Measurements from ENCODE around the gene MAGEH1.

Gene MAGEH1

GRCh38 chrX:55480390-55481062 is 28.6 kb downstream of the MAGEH1 start:
- Mint-ChIP-seq H3K27me3 (ENCODE audit: low read depth) (no peaks in the 10 kb centered on the region), H3K9me3 (no peaks in the 10 kb centered on the region), H3K4me3 (no peak overlapping the region), H3K27ac (no peak overlapping the region), H3K36me3 (ENCODE audit: low read depth) (no peaks in the 10 kb centered on the region), H3K4me1 (ENCODE audit: low read depth) (no peaks in the 10 kb centered on the region)
- DNase-seq (ENCODE audit: low spot score) = no peak

DNA sequence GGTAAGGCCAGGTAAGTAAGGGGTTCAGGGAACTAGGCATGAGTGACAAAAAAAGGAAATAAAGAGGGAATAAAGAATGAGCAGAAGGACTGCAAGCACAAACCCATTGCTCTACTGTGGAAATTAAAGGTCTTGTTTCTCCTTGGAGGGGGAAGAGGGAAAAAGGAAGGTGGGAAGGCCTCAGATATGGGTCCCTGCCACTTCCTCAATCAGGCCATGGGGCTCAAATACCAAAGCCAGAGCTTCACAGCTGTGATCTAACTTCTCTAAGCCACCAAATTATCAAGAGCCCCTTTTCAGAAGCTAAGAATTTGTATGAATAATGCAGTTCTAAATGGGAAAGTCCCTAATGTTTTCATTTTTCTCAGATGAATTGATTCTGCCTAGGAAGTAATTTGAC is 33.0 kb downstream of the MAGEH1 start:
- Mint-ChIP-seq H3K36me3 (ENCODE audit: low read depth) (no peaks in the 10 kb centered on the region), H3K27ac (no peak overlapping the region), H3K4me3 (no peak overlapping the region), H3K27me3 (ENCODE audit: low read depth) (no peaks in the 10 kb centered on the region), H3K9me3 (no peaks in the 10 kb centered on the region), H3K4me1 (ENCODE audit: low read depth) (peaks cover 8% of the 10 kb centered on the region)
- no peak for DNase-seq (ENCODE audit: low spot score)

DNA sequence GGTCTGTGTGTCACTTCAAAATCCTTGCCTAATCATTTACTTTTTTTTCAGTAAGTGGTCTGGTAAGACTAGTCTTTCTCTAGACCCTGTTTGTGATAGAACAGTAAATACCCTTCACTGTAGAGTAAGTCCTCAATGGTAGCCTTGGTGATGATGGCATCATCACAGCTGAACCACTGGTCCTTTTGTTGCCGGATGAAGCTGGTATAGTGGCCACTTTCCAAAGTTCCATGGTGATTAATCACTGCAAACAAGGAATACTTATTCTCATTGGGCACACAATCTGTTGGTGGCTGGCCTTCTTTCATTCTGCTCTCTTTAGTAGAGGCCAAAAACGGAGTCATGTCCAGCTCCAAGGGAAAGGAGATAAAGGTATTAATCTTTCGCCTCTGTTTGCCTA is 34.8 kb downstream of the MAGEH1 start:
- DNase-seq (ENCODE audit: low spot score) = no peak
- Mint-ChIP-seq H3K4me1 (ENCODE audit: low read depth) (peaks cover 8% of the 10 kb centered on the region), H3K9me3 (no peaks in the 10 kb centered on the region), H3K27me3 (ENCODE audit: low read depth) (no peaks in the 10 kb centered on the region), H3K4me3 (no peak overlapping the region), H3K36me3 (ENCODE audit: low read depth) (no peaks in the 10 kb centered on the region), H3K27ac (no peak overlapping the region)

DNA sequence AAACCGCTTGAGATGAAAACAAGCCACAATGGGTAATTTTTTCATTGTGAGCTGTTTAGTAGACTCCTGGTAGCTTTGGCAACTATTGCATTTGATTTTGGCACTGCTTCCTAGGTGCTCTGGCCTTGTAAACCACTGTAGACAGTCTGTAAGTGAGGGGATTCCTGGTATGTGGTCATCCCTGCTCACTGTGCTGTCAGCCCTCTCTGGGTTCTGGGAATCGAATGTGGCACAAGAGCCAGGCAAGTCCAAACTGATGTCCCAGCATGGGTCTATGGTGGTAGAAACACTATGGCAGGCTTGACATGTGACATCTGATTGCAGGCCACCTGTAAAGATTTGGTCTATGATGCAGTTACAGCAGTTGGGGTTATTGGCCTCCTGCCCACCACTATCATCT is 35.2 kb downstream of the MAGEH1 start:
- Mint-ChIP-seq H3K27me3 (ENCODE audit: low read depth) (no peaks in the 10 kb centered on the region), H3K9me3 (no peaks in the 10 kb centered on the region), H3K27ac (no peak overlapping the region), H3K36me3 (ENCODE audit: low read depth) (no peaks in the 10 kb centered on the region), H3K4me3 (peak overlapping the region; percentile 77), H3K4me1 (ENCODE audit: low read depth) (peaks cover 8% of the 10 kb centered on the region)
- DNase-seq (ENCODE audit: low spot score) = no peak

GRCh38 chrX:55488006-55488592 is 36.2 kb downstream of the MAGEH1 start:
- H3K4me3 Mint-ChIP-seq = peak overlapping the region; percentile 77
- DNase-seq (ENCODE audit: low spot score) = peak; percentile 4
- no peaks in the 10 kb centered on the region for H3K36me3 Mint-ChIP-seq (ENCODE audit: low read depth)
- no peaks in the 10 kb centered on the region for H3K27me3 Mint-ChIP-seq (ENCODE audit: low read depth)
- H3K4me1 Mint-ChIP-seq (ENCODE audit: low read depth) = peaks cover 8% of the 10 kb centered on the region
- peak overlapping the region; percentile 85 for H3K27ac Mint-ChIP-seq
- H3K9me3 Mint-ChIP-seq = no peaks in the 10 kb centered on the region

- H3K27me3 Mint-ChIP-seq (ENCODE audit: low read depth) = no peaks in the 10 kb centered on the region
- peaks cover 8% of the 10 kb centered on the region for H3K4me1 Mint-ChIP-seq (ENCODE audit: low read depth)
- peak overlapping the region; percentile 94 for H3K4me3 Mint-ChIP-seq
- H3K36me3 Mint-ChIP-seq (ENCODE audit: low read depth) = no peaks in the 10 kb centered on the region
- H3K9me3 Mint-ChIP-seq = no peaks in the 10 kb centered on the region
- peak; percentile 49 for DNase-seq (ENCODE audit: low spot score)
- H3K27ac Mint-ChIP-seq = peak overlapping the region; percentile 96
Measured at GRCh38 chrX:55488593-55489313, 36.8 kb downstream of the MAGEH1 start.

- Mint-ChIP-seq H3K36me3 (ENCODE audit: low read depth) (no peaks in the 10 kb centered on the region), H3K27ac (peak within 1 kb of the TSS; percentile 96), H3K4me1 (ENCODE audit: low read depth) (peaks cover 8% of the 10 kb centered on the region), H3K4me3 (peak within 1 kb of the TSS; percentile 94), H3K9me3 (no peaks in the 10 kb centered on the region), H3K27me3 (ENCODE audit: low read depth) (no peaks in the 10 kb centered on the region)
- DNase-seq (ENCODE audit: low spot score) = no peak
Measured at GRCh38 chrX:55489314-55490009, 37.5 kb downstream of the MAGEH1 start, which contains the start of gene USP51. USP51 (minus strand) TSS chrX:55489848; CDS start chrX:55488939, 909 bp downstream.

DNA sequence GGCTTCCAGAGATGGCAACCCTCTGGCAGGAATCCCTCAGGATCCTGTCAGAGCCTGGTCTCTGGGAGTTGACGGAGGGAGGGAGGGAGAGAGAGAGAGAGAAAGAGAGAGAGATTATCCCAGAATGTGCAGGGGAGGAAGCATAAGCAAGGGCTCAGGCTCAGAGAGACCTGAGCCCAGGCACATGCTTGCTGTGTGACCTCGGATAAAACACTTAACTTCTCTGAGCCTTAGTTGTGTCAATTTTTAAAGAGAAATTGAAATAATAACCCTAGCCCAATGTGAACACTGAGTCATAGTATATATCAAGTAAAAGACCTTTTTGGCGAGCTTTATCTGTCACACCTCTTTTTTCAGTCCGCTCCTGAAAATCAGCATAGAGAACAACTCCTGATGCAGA is 38.2 kb downstream of the MAGEH1 start:
- H3K9me3 Mint-ChIP-seq = no peaks in the 10 kb centered on the region
- H3K4me1 Mint-ChIP-seq (ENCODE audit: low read depth) = peaks cover 8% of the 10 kb centered on the region
- no peaks in the 10 kb centered on the region for H3K36me3 Mint-ChIP-seq (ENCODE audit: low read depth)
- DNase-seq (ENCODE audit: low spot score) = no peak
- H3K27ac Mint-ChIP-seq = no peak overlapping the region
- no peaks in the 10 kb centered on the region for H3K27me3 Mint-ChIP-seq (ENCODE audit: low read depth)
- H3K4me3 Mint-ChIP-seq = peak overlapping the region; percentile 94

- peaks cover 8% of the 10 kb centered on the region for H3K4me1 Mint-ChIP-seq (ENCODE audit: low read depth)
- H3K27me3 Mint-ChIP-seq (ENCODE audit: low read depth) = no peaks in the 10 kb centered on the region
- H3K9me3 Mint-ChIP-seq = no peaks in the 10 kb centered on the region
- no peaks in the 10 kb centered on the region for H3K36me3 Mint-ChIP-seq (ENCODE audit: low read depth)
- no peak overlapping the region for H3K27ac Mint-ChIP-seq
- DNase-seq (ENCODE audit: low spot score) = no peak
- no peak overlapping the region for H3K4me3 Mint-ChIP-seq
Measured at GRCh38 chrX:55490974-55491373, 39.0 kb downstream of the MAGEH1 start.

Data from T-helper 2 cell treated with Interferon-gamma antibody and Interleukin-4, amounts not matched to agents 5 μg/mL and 100 μg/mL, for 36 hours (primary cell).